ENCODE results near the gene PTDSS2. TPM values are rescaled to one million over a fixed set of nuclear protein-coding genes. Genes with fewer than 3 reads are reported as not detected.

PTDSS2 gene
- total RNA-seq, 1 experiment from 2014 or later = 28.2 TPM

DNA sequence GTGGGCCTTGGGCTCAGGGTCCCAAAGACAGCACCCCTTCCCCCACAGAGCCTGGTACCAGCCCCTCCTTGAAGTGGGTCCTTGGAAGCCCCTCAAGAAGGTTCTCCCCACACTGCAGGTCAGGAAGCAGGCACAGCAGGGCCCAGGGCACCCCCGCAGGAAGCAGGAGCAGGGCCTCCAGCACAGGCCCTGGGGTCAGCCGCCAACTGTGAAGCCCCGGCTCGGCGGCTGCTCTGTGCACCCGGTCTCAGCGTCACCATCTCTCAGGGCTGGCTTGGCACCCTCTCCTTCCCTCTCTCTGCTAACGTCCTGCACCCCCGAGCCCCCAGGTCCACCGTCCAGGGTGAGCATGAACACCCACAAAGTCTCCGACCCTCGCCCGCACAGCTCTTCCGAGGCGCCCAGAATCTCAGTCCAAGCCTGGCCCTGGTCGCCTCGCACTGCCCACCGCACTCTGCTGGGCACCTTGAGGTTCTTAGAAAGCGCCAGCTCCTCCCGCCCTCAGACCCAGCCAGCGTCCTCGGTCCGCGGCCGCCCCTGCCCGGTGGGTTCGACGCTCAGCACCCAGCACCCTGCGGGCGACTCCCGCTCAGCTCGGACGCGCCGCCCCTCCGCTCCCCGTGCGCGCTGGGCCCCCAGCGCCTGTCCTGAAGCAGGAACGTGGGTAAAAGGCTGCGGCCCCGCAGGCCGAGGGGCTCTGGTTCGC lies 33.9 kb upstream of the PTDSS2 start:
- Mint-ChIP-seq H3K27ac (ENCODE audit: low read depth, unreplicated experiment) (no peak overlapping the region), H3K4me3 (ENCODE audit: unreplicated experiment) (peak overlapping the region; percentile 8), H3K27me3 (ENCODE audit: insufficient read depth, unreplicated experiment) (no peaks in the 10 kb centered on the region), H3K9me3 (ENCODE audit: unreplicated experiment) (no peaks in the 10 kb centered on the region), H3K4me1 (ENCODE audit: insufficient read depth, unreplicated experiment) (peaks cover 5% of the 10 kb centered on the region), H3K36me3 (ENCODE audit: insufficient read depth, unreplicated experiment) (peaks cover 8% of the 10 kb centered on the region)
- TF ChIP-seq, protein P1, sequence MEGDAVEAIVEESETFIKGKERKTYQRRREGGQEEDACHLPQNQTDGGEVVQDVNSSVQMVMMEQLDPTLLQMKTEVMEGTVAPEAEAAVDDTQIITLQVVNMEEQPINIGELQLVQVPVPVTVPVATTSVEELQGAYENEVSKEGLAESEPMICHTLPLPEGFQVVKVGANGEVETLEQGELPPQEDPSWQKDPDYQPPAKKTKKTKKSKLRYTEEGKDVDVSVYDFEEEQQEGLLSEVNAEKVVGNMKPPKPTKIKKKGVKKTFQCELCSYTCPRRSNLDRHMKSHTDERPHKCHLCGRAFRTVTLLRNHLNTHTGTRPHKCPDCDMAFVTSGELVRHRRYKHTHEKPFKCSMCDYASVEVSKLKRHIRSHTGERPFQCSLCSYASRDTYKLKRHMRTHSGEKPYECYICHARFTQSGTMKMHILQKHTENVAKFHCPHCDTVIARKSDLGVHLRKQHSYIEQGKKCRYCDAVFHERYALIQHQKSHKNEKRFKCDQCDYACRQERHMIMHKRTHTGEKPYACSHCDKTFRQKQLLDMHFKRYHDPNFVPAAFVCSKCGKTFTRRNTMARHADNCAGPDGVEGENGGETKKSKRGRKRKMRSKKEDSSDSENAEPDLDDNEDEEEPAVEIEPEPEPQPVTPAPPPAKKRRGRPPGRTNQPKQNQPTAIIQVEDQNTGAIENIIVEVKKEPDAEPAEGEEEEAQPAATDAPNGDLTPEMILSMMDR (IDR thresholded peaks at IDR 0.05; ENCODE audit: unreplicated experiment) = no peak
- ChIA-PET POLR2A (interaction anchor here (0.5 to 1.6 kb wide), 9 partner anchors 9 to 431 kb away, joined by 3 to 12 read pairs (median 5); partner anchors contain the start of genes ANO9, PKP3, PSMD13 and PTDSS2), CTCF (interaction anchor here (1.4 kb wide), 1 partner anchor 8 kb away, joined by 3 read pairs; no protein-coding TSS in a partner anchor)
- intact Hi-C loops (cut with micrococcal nuclease) = no loop called here
- no peak for DNase-seq (ENCODE audit: unreplicated experiment)
- no TSS peak for BruUV-seq (replicated peaks)

- no TSS peak for BruUV-seq (replicated peaks)
- Mint-ChIP-seq H3K4me1 (ENCODE audit: insufficient read depth, unreplicated experiment) (peaks cover 5% of the 10 kb centered on the region), H3K27me3 (ENCODE audit: insufficient read depth, unreplicated experiment) (no peaks in the 10 kb centered on the region), H3K4me3 (ENCODE audit: unreplicated experiment) (peak overlapping the region; percentile 62), H3K27ac (ENCODE audit: low read depth, unreplicated experiment) (peak overlapping the region; percentile 67), H3K36me3 (ENCODE audit: insufficient read depth, unreplicated experiment) (peaks cover 8% of the 10 kb centered on the region), H3K9me3 (ENCODE audit: unreplicated experiment) (no peaks in the 10 kb centered on the region)
- POLR2A ChIA-PET = interaction anchor here (0.5 to 1.6 kb wide), 10 partner anchors 8 to 430 kb away, joined by 3 to 12 read pairs (median 4); partner anchors contain the start of genes ANO9, PKP3, PSMD13 and PTDSS2
- TF ChIP-seq, protein P1 (IDR thresholded peaks at IDR 0.05; ENCODE audit: unreplicated experiment) = no peak
- DNase-seq (ENCODE audit: unreplicated experiment) = peak; percentile 39
- CTCF ChIA-PET = interaction anchor here (1.4 kb wide), 1 partner anchor 9 kb away, joined by 3 read pairs; no protein-coding TSS in a partner anchor
- intact Hi-C loops (cut with micrococcal nuclease) = no loop called here
Observed at GRCh38 chr11:416757-417621, 33.1 kb upstream of the PTDSS2 start.

GRCh38 chr11:417652-418342 lies 32.3 kb upstream of the PTDSS2 start:
- H3K36me3 Mint-ChIP-seq (ENCODE audit: insufficient read depth, unreplicated experiment) = peaks cover 8% of the 10 kb centered on the region
- intact Hi-C loops (cut with micrococcal nuclease) = no loop called here
- H3K9me3 Mint-ChIP-seq (ENCODE audit: unreplicated experiment) = no peaks in the 10 kb centered on the region
- peak overlapping the region; percentile 67 for H3K27ac Mint-ChIP-seq (ENCODE audit: low read depth, unreplicated experiment)
- TF ChIP-seq, protein P1 (IDR thresholded peaks at IDR 0.05; ENCODE audit: unreplicated experiment) = no peak
- no peak for DNase-seq (ENCODE audit: unreplicated experiment)
- peak overlapping the region; percentile 62 for H3K4me3 Mint-ChIP-seq (ENCODE audit: unreplicated experiment)
- ChIA-PET CTCF (interaction anchor here (0.6 to 0.9 kb wide), 2 partner anchors 23 to 103 kb away, joined by 3 read pairs; no protein-coding TSS in a partner anchor), POLR2A (interaction anchor here (1.1 to 1.6 kb wide), 5 partner anchors 9 to 181 kb away, joined by 3 to 12 read pairs (median 4); partner anchors contain the start of genes ANO9, PKP3 and PSMD13)
- H3K27me3 Mint-ChIP-seq (ENCODE audit: insufficient read depth, unreplicated experiment) = no peaks in the 10 kb centered on the region
- peaks cover 5% of the 10 kb centered on the region for H3K4me1 Mint-ChIP-seq (ENCODE audit: insufficient read depth, unreplicated experiment)
- BruUV-seq (replicated peaks) = no TSS peak

Measured in MCF 10A (cell line).